Neural cell (in vitro differentiated cells): ENCODE results near the gene ACAD9.
"Not testable (repeated sequence)": the region's sequence is repeated elsewhere in the genome, so short reads cannot be mapped to it uniquely, and the experiment has no call there.

Experiments used
- CTCF ChIP-seq: fragments of 450-650 bp; IDR thresholded peaks from 2 replicates; pipeline ENCODE4 v1.5.1; 2014; ENCODE audit warnings: antibody characterized with exemption, mild to moderate bottlenecking, moderate library complexity; ENCODE audit not compliant: poor library complexity, severe bottlenecking
- EP300 ChIP-seq: fragments of 450-650 bp; conservative IDR thresholded peaks from 2 replicates; pipeline ENCODE4 v1.6.1; 2014; ENCODE audit warnings: antibody characterized with exemption, mild to moderate bottlenecking, moderate library complexity; ENCODE audit not compliant: poor library complexity, severe bottlenecking
- POLR2AphosphoS5 ChIP-seq: IDR thresholded peaks from 2 replicates; pipeline ENCODE4 v1.6.1; 2012

- TF ChIP-seq CTCF, POLR2AphosphoS5, EP300: not testable (repeated sequence)
Observed at GRCh38 chr3:128830762-128831161, 48.7 kb upstream of the ACAD9 start.
